Left lung (tissue), 10 donors: ENCODE data around the gene BMPR1A. TPM values are rescaled to one million over a fixed set of nuclear protein-coding genes. Genes with fewer than 3 reads are reported as not detected.

Experiments
- ATAC-seq: fragments of 200-7000 bp; cut with Tn5 transposase; one replicate; pipeline ENCODE4 v1.9.1; 2020; ENCODE audit warnings: moderate library complexity
- DNase-seq, 4 donors: peaks; one replicate each; pipeline ENCODE4 v3.0.0-alpha.2; 2013 to 2020
- H3K27ac ChIP-seq, 2 donors: fragments of 200-600 bp; sonication (generic) in 1 of 2; one replicate each; pipeline versions ENCODE4 v1.5.0 to v1.8.0; 2020 to 2021
- H3K27me3 ChIP-seq, 2 donors: fragments of 200-600 bp; sonication (generic) in 1 of 2; one replicate each; pipeline versions ENCODE4 v1.5.0 to v1.8.0; 2020 to 2021
- H3K36me3 ChIP-seq, 2 donors: fragments of 200-600 bp; sonication (generic) in 1 of 2; one replicate each; pipeline versions ENCODE4 v1.5.0 to v1.8.0; 2020 to 2021
- H3K4me1 ChIP-seq, 2 donors: fragments of 200-600 bp; one replicate each; pipeline ENCODE4 v1.8.0; 2021
- H3K4me3 ChIP-seq, 2 donors: fragments of 200-600 bp; sonication (generic) in 1 of 2; one replicate each; pipeline versions ENCODE4 v1.5.0 to v1.8.0; 2020 to 2021; ENCODE audit warnings: mild to moderate bottlenecking in 1 of 2
- H3K9me3 ChIP-seq, 2 donors: fragments of 200-600 bp; sonication (generic) in 1 of 2; one replicate each; pipeline versions ENCODE4 v1.5.0 to v1.8.0; 2020 to 2021
- intact Hi-C, 2 donors: fragments of 100-400 bp; cut with DNase I; formaldehyde crosslinking; loops; one replicate each; pipeline versions ENCODE4 v1.11.2 to v1.14.2; 2022
- polyA plus RNA-seq, 6 donors: library from polyadenylated mRNA; unstranded; fragments of 120-200 nt; gene quantifications; one replicate each; pipeline ENCODE4 v1.2.1, GENCODE V29; 2013; ENCODE audit not compliant: insufficient read length in 6 of 6
- total RNA-seq, 2 donors: library from RNA; stranded (reverse); fragmentation: NEBNext Ultra II Directional; extraction: Animal tissue kit (Norgen Biotek cat#: 25700); gene quantifications; one replicate each; pipeline ENCODE4 v1.2.1, GENCODE V29; 2021
- TF ChIP-seq, protein P1 (sequence below), 2 donors: fragments of 200-600 bp; sonication (generic) in 1 of 2; IDR thresholded peaks; one replicate each; pipeline versions ENCODE4 v1.5.0 to v1.8.0; 2021; ENCODE audit warnings: antibody characterized with exemption in 2 of 2
- donor health status: DM: no; HTN: yes; CAD: no.
- donor health status: DM: no; HTN: no; CAD: no.

Gene BMPR1A
- total and polyA plus RNA-seq, 8 donors: 33.4 to 87.2 (median 72.9) TPM

DNA sequence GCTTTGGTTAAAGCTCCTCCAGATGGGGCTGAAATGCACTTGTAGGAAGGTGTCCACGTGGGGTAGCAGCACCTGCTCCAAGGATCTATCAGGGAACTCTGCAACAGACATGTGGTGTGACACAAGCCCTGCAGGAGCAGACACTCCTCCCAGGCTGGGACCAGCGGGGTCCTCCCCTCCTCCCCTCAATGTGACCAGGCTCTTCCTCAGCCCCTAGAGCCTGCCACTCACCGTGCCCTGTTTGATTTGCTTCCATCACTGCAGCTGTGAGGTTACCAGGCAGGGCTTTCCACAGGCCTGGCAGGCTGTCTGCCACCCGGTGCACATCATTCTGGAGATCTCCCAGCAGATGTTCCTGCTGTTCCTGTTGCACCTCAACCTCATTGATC lies 187.6 kb downstream of the BMPR1A start:
- TF ChIP-seq, protein P1, sequence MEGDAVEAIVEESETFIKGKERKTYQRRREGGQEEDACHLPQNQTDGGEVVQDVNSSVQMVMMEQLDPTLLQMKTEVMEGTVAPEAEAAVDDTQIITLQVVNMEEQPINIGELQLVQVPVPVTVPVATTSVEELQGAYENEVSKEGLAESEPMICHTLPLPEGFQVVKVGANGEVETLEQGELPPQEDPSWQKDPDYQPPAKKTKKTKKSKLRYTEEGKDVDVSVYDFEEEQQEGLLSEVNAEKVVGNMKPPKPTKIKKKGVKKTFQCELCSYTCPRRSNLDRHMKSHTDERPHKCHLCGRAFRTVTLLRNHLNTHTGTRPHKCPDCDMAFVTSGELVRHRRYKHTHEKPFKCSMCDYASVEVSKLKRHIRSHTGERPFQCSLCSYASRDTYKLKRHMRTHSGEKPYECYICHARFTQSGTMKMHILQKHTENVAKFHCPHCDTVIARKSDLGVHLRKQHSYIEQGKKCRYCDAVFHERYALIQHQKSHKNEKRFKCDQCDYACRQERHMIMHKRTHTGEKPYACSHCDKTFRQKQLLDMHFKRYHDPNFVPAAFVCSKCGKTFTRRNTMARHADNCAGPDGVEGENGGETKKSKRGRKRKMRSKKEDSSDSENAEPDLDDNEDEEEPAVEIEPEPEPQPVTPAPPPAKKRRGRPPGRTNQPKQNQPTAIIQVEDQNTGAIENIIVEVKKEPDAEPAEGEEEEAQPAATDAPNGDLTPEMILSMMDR (IDR thresholded peaks at IDR 0.05): no peak
- Histone ChIP-seq H3K27me3 (peaks cover 0 to 14% of the 10 kb centered on the region in 2 donors), H3K27ac (no peak overlapping the region), H3K4me3 (no peak overlapping the region), H3K4me1 (peaks cover 0 to 3% of the 10 kb centered on the region in 2 donors), H3K36me3 (peaks cover 0 to 7% of the 10 kb centered on the region in 2 donors), H3K9me3 (no peaks in the 10 kb centered on the region)
- DNase-seq (no peak), ATAC-seq (no peak)
- intact Hi-C loops: no loop called here

DNA sequence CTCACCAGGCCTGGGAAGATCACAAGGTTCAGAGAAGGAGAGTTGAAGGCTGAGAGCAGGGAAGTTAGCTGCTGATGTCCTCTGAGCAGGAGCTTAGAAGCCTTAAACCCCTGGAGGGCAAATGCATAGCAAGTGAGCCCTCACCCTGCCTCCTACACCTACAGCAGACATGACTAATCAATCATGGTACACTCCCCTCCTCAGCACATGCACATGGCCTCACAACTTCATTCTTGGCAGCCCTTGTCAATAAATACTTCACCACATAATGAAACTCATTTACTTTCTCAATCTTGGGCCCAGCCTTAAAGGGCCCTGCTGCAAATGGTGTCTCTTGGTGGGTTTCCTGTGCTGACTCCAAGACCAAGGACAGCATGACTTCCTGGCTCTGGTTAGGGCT lies 188.1 kb downstream of the BMPR1A start:
- intact Hi-C loops: no loop called here
- ATAC-seq (no peak), DNase-seq (no peak)
- TF ChIP-seq, protein P1 (IDR thresholded peaks at IDR 0.05): no peak
- Histone ChIP-seq H3K4me1 (no peaks in the 10 kb centered on the region), H3K27me3 (peaks cover 0 to 14% of the 10 kb centered on the region in 2 donors), H3K27ac (no peak overlapping the region), H3K36me3 (peaks cover 0 to 7% of the 10 kb centered on the region in 2 donors), H3K4me3 (no peak overlapping the region), H3K9me3 (no peaks in the 10 kb centered on the region)

DNA sequence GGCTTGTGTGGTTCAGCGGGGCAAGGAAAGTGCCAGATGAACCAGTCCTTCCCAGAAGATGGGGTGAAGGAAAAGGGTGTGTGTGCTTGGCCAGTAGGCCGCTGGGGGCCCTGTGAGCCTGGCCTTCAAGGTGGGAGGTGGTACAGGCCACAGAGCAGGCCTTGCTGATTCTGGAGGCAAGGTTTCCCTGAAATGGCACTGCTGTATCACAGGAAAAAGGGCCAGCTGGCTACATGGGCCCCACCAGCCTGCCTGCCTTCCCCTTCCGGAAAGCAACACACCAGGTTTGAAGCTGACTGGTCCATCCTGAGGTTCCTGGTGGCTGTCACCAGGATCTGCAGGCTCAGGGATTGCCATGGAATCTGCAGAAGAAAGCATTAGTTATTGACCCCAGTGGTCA lies 188.5 kb downstream of the BMPR1A start:
- H3K4me1 ChIP-seq: no peaks in the 10 kb centered on the region
- no peaks in the 10 kb centered on the region for H3K9me3 ChIP-seq
- no peak overlapping the region for H3K4me3 ChIP-seq
- TF ChIP-seq, protein P1 (IDR thresholded peaks at IDR 0.05): no peak
- DNase-seq: no peak
- intact Hi-C loops: no loop called here
- H3K27ac ChIP-seq: no peak overlapping the region
- ATAC-seq: no peak
- peaks cover 0 to 7% of the 10 kb centered on the region in 2 donors for H3K36me3 ChIP-seq
- peaks cover 0 to 14% of the 10 kb centered on the region in 2 donors for H3K27me3 ChIP-seq

DNA sequence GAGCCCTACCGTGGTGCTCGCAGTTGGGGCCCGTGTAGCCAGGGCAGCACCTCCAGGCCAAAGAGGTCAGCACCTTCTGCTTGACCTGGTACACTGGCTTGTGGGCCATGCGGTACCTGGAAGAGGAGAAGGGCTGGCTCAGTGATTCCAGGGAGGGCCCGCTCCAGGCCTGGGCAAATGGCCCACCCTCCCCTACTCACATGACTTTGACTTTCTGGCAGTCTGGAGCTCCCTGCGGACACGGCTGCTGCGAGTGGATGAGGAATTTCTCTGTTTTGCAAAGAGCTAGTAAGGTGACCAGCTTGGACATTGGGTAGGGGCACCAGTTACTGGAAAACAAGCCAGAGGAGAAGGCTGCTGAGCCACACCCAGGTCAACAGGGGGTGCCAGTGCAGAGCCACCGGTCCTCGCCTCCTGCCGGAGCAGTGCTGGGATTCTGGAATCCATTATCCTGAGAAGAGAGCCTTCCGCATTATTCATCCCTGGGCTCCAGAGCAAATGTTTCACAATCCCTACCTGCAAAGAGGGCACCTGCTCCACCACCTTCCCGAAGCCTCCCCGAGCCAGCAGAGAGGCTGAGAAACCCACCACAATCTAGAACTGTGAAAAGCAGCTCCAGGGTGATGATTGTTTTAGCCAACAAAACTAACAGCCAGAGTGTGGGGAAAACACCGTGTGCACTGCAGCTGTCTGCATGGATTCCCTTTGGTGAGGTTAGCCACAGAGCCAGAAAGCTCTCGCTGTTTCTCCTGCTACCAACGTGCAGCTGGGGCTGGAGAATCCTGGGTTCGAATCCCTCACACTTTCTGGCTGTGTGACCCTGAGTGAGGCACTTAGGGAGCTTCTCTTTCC lies 189.2 kb downstream of the BMPR1A start:
- ATAC-seq: peak; percentile 33
- TF ChIP-seq, protein P1 (IDR thresholded peaks at IDR 0.05): no peak
- intact Hi-C loops: no loop called here
- DNase-seq: no peak
- no peak overlapping the region for H3K27ac ChIP-seq
- peaks cover 0 to 14% of the 10 kb centered on the region in 2 donors for H3K27me3 ChIP-seq
- no peaks in the 10 kb centered on the region for H3K4me1 ChIP-seq
- H3K9me3 ChIP-seq: no peaks in the 10 kb centered on the region
- no peak overlapping the region for H3K4me3 ChIP-seq
- peaks cover 0 to 7% of the 10 kb centered on the region in 2 donors for H3K36me3 ChIP-seq
